ENCODE measurements around the gene HOXD13.

HOXD13 gene

GRCh38 chr2:176083796-176084261 is 8.7 kb upstream of the HOXD13 start, which contains the start of gene EVX2:
Gene EVX2, minus strand, starts transcription at chr2:176083962. Its CDS starts 186 bp downstream, at chr2:176083776.
- in situ Hi-C loops (cut with MboI; ENCODE audit: low pct_unique_long_range_greater_than_20kb, low sequenced_read_pairs, unreplicated experiment) = loop anchor here (25.0 kb wide), 2 partner anchors 397 to 1747 kb away; partner anchors contain the start of gene SP9
- TF ChIP-seq, protein P1, sequence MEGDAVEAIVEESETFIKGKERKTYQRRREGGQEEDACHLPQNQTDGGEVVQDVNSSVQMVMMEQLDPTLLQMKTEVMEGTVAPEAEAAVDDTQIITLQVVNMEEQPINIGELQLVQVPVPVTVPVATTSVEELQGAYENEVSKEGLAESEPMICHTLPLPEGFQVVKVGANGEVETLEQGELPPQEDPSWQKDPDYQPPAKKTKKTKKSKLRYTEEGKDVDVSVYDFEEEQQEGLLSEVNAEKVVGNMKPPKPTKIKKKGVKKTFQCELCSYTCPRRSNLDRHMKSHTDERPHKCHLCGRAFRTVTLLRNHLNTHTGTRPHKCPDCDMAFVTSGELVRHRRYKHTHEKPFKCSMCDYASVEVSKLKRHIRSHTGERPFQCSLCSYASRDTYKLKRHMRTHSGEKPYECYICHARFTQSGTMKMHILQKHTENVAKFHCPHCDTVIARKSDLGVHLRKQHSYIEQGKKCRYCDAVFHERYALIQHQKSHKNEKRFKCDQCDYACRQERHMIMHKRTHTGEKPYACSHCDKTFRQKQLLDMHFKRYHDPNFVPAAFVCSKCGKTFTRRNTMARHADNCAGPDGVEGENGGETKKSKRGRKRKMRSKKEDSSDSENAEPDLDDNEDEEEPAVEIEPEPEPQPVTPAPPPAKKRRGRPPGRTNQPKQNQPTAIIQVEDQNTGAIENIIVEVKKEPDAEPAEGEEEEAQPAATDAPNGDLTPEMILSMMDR (IDR thresholded peaks at IDR 0.05; ENCODE audit: extremely low read depth, insufficient read depth, missing control alignments) = no peak
- DNase-seq (ENCODE audit: low spot score) = peak; percentile 27

DNA sequence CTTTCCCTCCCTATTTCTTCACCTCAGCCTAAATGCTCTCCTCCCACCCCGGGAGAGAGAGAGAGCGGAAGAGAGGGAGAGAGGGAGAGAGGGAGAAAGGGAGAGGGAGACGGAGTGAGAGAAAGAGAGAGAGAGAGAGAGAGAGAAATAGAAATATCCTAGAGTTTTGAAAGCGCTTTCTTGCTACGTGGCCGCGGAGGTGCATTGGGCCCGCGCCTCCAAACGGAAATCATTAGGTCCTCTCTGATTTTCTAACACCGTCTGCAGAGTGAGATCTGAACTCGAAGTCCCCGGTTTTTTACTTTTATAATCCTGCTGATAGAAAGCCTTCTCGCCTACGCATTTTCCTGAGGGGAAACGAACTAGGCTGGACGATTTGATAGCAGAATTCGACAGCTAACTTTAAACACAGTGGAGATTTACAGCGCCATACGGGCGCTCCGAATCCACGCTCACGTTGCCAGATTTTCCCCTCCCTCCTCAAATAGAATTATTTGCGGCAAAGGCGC is 7.9 kb upstream of the HOXD13 start:
- peak; percentile 21 for DNase-seq (ENCODE audit: low spot score)
- TF ChIP-seq, protein P1 (IDR thresholded peaks at IDR 0.05; ENCODE audit: extremely low read depth, insufficient read depth, missing control alignments) = no peak
- in situ Hi-C loops (cut with MboI; ENCODE audit: low pct_unique_long_range_greater_than_20kb, low sequenced_read_pairs, unreplicated experiment) = loop anchor here (25.0 kb wide), 2 partner anchors 397 to 1747 kb away; partner anchors contain the start of gene SP9

GRCh38 chr2:176085120-176085788 is 7.3 kb upstream of the HOXD13 start:
- in situ Hi-C loops (cut with MboI; ENCODE audit: low pct_unique_long_range_greater_than_20kb, low sequenced_read_pairs, unreplicated experiment) = loop anchor here (25.0 kb wide), 2 partner anchors 398 to 1748 kb away; partner anchors contain the start of gene SP9
- TF ChIP-seq, protein P1 (IDR thresholded peaks at IDR 0.05; ENCODE audit: extremely low read depth, insufficient read depth, missing control alignments) = no peak
- peak; percentile 33 for DNase-seq (ENCODE audit: low spot score)

- peak; percentile 64 for DNase-seq (ENCODE audit: low spot score)
- in situ Hi-C loops (cut with MboI; ENCODE audit: low pct_unique_long_range_greater_than_20kb, low sequenced_read_pairs, unreplicated experiment) = loop anchor here (25.0 kb wide), 2 partner anchors 399 to 1749 kb away; partner anchors contain the start of gene SP9
- TF ChIP-seq, protein P1 (IDR thresholded peaks at IDR 0.05; ENCODE audit: extremely low read depth, insufficient read depth, missing control alignments) = peak; percentile 62
Measured at GRCh38 chr2:176085861-176086771, 6.4 kb upstream of the HOXD13 start.

DNA sequence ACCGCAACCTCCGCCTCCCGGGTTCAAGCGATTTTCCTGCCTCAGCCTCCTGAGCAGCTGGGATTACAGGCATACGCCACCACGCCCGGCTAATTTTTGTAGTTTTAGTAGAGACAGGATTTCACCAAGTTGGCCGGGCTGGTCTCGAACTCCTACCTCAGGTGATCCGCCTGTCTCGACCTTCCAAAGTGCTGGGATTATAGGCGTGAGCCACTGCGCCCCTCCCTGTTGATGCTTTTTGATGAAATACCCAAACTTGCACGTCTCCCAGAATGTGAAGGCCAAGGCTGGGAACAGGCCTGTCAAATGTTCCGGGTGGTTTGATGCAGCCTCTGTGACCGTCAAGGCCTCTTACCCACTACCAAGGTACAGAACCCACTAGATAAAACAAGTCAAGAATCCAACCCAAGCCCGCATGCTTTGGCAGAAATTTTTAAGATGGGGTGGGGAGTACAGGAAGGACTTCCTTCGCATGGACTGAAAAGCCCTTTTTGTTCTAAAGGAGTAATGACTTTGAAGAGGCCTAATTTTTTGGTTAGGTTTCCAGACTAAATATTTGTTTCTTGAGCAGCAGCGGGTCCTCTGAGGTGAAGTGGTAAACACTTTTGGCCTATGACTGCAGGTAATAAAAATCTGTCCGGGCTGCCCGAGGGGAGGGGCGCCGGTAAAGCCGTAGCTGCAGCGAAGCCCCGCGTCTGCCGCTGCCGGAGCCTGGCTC is 5.0 kb upstream of the HOXD13 start:
- in situ Hi-C loops (cut with MboI; ENCODE audit: low pct_unique_long_range_greater_than_20kb, low sequenced_read_pairs, unreplicated experiment) = loop anchor here (25.0 kb wide), 2 partner anchors 400 to 1750 kb away; partner anchors contain the start of gene SP9
- no peak for DNase-seq (ENCODE audit: low spot score)
- TF ChIP-seq, protein P1 (IDR thresholded peaks at IDR 0.05; ENCODE audit: extremely low read depth, insufficient read depth, missing control alignments) = no peak

All from GM13977 (cell line).